CD4-positive, alpha-beta T cell (primary cell): ENCODE results near the gene MFAP5. TPM values are rescaled to one million over a fixed set of nuclear protein-coding genes. Genes with fewer than 3 reads are reported as not detected.

Source experiments
- ATAC-seq: fragments of 200-7000 bp; cut with Tn5 transposase; one replicate; pipeline ENCODE4 v1.10.0; 2022; ENCODE audit warnings: mild to moderate bottlenecking; ENCODE audit not compliant: poor library complexity
- CTCF ChIA-PET: fragments of 350-600 bp; sonication (Branson Sonifier 250); formaldehyde crosslinking; loops from one replicate; lab custom pipeline; 2021; ENCODE audit warnings: antibody characterized with exemption, inconsistent platforms; lab: Charles Lee
- POLR2A ChIA-PET: fragments of 350-600 bp; sonication (Branson Sonifier 250); formaldehyde crosslinking; loops from one replicate; lab custom pipeline; 2021; ENCODE audit warnings: antibody characterized with exemption, inconsistent platforms; lab: Charles Lee
- DNase-seq, 14 experiments: peaks; one replicate each; pipeline ENCODE4 v3.0.0-alpha.2; 2013 to 2020; ENCODE audit warnings: mixed read lengths in 2 of 14
- H3K27ac ChIP-seq, 2 donors: one replicate each; pipeline versions ENCODE4 v1.5.1 to v1.7.0; 2013; ENCODE audit warnings: low read length in 2 of 2, low read depth in 1 of 2, mild to moderate bottlenecking in 1 of 2
- H3K27me3 ChIP-seq, 2 experiments: 1 replicate in 1 of 2; 2 replicates in 1 of 2; pipeline versions ENCODE4 v1.6.1 to v1.7.0; 2013; ENCODE audit warnings: low read length in 2 of 2, control low read depth in 1 of 2, mild to moderate bottlenecking in 1 of 2, moderate library complexity in 1 of 2; ENCODE audit not compliant: insufficient read depth in 2 of 2, control insufficient read depth in 1 of 2
- H3K36me3 ChIP-seq: one replicate; pipeline ENCODE4 v1.6.1; 2013; ENCODE audit warnings: low read length, control low read depth; ENCODE audit not compliant: insufficient read depth
- H3K4me1 ChIP-seq: one replicate; pipeline ENCODE4 v1.6.1; 2013; ENCODE audit warnings: low read length, control low read depth; ENCODE audit not compliant: insufficient read depth
- H3K4me3 ChIP-seq: one replicate; pipeline ENCODE4 v1.5.1; 2013; ENCODE audit warnings: mild to moderate bottlenecking, low read length, moderate library complexity
- H3K9me3 ChIP-seq, 2 experiments: 1 replicate in 1 of 2; 2 replicates in 1 of 2; pipeline versions ENCODE4 v1.6.1 to v1.7.0; 2013; ENCODE audit warnings: low read length in 2 of 2, mild to moderate bottlenecking in 2 of 2, control low read depth in 1 of 2, moderate library complexity in 1 of 2; ENCODE audit not compliant: control insufficient read depth in 1 of 2, insufficient read depth in 1 of 2
- H3K27ac Mint-ChIP-seq: one replicate; pipeline ENCODE4 v1.8.0; 2020; ENCODE audit warnings: mixed read lengths
- H3K27me3 Mint-ChIP-seq: one replicate; pipeline ENCODE4 v1.8.0; 2021; ENCODE audit warnings: mixed read lengths
- H3K36me3 Mint-ChIP-seq: one replicate; pipeline ENCODE4 v1.8.0; 2021; ENCODE audit warnings: low read depth, mixed read lengths
- H3K4me1 Mint-ChIP-seq: one replicate; pipeline ENCODE4 v1.8.0; 2021; ENCODE audit warnings: low read depth, mixed read lengths
- H3K4me3 Mint-ChIP-seq: one replicate; pipeline ENCODE4 v1.8.0; 2020; ENCODE audit warnings: mild to moderate bottlenecking, mixed read lengths
- H3K9me3 Mint-ChIP-seq: one replicate; pipeline ENCODE4 v1.8.0; 2020; ENCODE audit warnings: mixed read lengths
- intact Hi-C, 2 experiments: fragments of 100-400 bp; cut with DNase I in 1 of 2; cut with micrococcal nuclease in 1 of 2; formaldehyde crosslinking; loops; one replicate each; pipeline versions ENCODE4 v1.15.1 to v1.9.0; 2023 to 2025; cut with DNase I, micrococcal nuclease
- total RNA-seq, 174 experiments: library from RNA in 2 of 174; stranded (reverse) in 2 of 174; gene quantifications; one replicate each; pipeline ENCODE4 v1.2.3 and lab custom pipeline; 2021 to 2026
- TF ChIP-seq, protein P1 (sequence below): fragments of 200-600 bp; IDR thresholded peaks from one replicate; pipeline ENCODE4 v1.8.0; 2022; ENCODE audit warnings: antibody characterized with exemption, mild to moderate bottlenecking

Gene MFAP5
- total RNA-seq, 2 experiments from 2014 or later = not detected

DNA sequence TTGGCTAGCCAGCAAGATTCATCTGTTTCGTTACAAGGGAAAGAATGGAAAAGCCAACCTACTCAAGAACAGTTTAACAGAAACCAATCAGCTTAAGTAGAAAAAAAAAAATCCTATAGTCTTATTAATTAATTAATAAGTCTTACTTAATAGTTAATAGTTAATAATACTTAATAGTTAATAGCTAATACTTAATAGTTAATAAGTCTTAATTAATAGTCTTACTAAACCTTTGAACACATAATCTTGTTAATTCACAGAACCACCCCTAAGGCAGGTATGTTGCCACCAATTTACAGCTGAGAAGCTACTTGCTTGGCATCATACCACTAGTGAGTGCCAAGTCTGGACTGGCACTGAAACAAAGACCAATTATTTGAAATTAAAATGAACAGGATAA, 19.9 kb downstream of the MFAP5 start:
- no peak overlapping the region for H3K4me3 Mint-ChIP-seq
- POLR2A ChIA-PET = interaction anchor here (0.7 kb wide), 1 partner anchor 93 kb away, joined by 3 read pairs; no protein-coding TSS in a partner anchor
- CTCF ChIA-PET = interaction anchor here (0.7 kb wide), 1 partner anchor 14 kb away, joined by 3 read pairs; no protein-coding TSS in a partner anchor
- Histone ChIP-seq H3K27ac (no peak overlapping the region), H3K36me3 (no peaks in the 10 kb centered on the region), H3K9me3 (peaks cover 0 to 8% of the 10 kb centered on the region in 2 experiments), H3K27me3 (no peaks in the 10 kb centered on the region), H3K4me1 (peaks cover 15% of the 10 kb centered on the region), H3K4me3 (no peak overlapping the region)
- peaks cover 27% of the 10 kb centered on the region for H3K4me1 Mint-ChIP-seq
- H3K36me3 Mint-ChIP-seq = no peaks in the 10 kb centered on the region
- H3K27me3 Mint-ChIP-seq = no peaks in the 10 kb centered on the region
- TF ChIP-seq, protein P1, sequence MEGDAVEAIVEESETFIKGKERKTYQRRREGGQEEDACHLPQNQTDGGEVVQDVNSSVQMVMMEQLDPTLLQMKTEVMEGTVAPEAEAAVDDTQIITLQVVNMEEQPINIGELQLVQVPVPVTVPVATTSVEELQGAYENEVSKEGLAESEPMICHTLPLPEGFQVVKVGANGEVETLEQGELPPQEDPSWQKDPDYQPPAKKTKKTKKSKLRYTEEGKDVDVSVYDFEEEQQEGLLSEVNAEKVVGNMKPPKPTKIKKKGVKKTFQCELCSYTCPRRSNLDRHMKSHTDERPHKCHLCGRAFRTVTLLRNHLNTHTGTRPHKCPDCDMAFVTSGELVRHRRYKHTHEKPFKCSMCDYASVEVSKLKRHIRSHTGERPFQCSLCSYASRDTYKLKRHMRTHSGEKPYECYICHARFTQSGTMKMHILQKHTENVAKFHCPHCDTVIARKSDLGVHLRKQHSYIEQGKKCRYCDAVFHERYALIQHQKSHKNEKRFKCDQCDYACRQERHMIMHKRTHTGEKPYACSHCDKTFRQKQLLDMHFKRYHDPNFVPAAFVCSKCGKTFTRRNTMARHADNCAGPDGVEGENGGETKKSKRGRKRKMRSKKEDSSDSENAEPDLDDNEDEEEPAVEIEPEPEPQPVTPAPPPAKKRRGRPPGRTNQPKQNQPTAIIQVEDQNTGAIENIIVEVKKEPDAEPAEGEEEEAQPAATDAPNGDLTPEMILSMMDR = no peak
- DNase-seq = no peak
- no peak overlapping the region for H3K27ac Mint-ChIP-seq
- intact Hi-C loops = no loop called here
- H3K9me3 Mint-ChIP-seq = peaks cover 3% of the 10 kb centered on the region
- no peak for ATAC-seq

DNA sequence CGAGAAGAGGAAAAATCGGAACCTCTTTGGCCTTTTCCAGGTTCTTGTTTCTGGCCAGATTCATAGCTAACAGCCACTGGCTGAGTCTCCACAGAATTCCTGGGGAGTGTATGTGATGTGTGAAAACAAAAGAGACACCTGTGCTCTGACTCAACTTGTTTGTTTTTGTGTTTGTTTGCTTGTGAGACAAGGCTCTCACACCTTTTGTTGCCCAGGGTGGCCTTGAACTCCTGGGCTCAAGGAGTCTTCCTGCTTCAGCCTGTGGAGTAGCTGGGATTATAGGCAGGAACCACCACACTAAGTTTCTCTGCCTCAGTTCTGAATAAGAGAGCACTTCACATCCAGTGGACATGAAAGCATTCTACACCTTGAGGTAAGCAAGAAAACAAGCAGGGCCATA, 22.7 kb downstream of the MFAP5 start:
- Mint-ChIP-seq H3K27ac (no peak overlapping the region), H3K27me3 (no peaks in the 10 kb centered on the region), H3K4me3 (no peak overlapping the region), H3K36me3 (no peaks in the 10 kb centered on the region), H3K9me3 (peaks cover 3% of the 10 kb centered on the region), H3K4me1 (peaks cover 16% of the 10 kb centered on the region)
- no peak overlapping the region for H3K4me3 ChIP-seq
- ChIA-PET CTCF (no interaction called here), POLR2A (interaction anchor here (0.5 kb wide), 1 partner anchor 573 kb away, joined by 4 read pairs; no protein-coding TSS in a partner anchor)
- H3K9me3 ChIP-seq = peaks cover 0 to 8% of the 10 kb centered on the region in 2 experiments
- intact Hi-C loops = no loop called here
- peaks cover 9% of the 10 kb centered on the region for H3K4me1 ChIP-seq
- TF ChIP-seq, protein P1 = no peak
- H3K27ac ChIP-seq = no peak overlapping the region
- DNase-seq (no peak), ATAC-seq (no peak)
- H3K27me3 ChIP-seq = no peaks in the 10 kb centered on the region
- H3K36me3 ChIP-seq = no peaks in the 10 kb centered on the region

DNA sequence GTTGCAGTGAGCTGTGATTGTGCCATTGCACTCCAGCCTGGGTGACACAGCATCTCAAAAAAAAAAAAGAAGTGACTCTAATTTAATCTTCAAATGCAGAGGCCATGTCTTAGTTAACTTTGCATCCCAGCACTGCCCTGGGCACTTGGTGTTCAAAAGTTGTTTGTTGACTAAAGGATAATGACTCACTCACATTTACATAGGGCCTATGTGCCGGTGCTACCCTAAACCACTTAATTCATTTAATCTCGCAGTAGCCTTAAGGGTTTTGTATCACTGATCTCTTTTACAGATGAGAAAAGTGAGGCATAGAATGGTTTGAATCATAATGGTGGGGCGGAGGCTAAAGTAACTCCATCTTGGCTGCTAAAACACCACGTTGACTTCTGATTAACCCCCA, 23.7 kb downstream of the MFAP5 start:
- intact Hi-C loops = no loop called here
- DNase-seq (no peak), ATAC-seq (no peak)
- no peak overlapping the region for H3K27ac Mint-ChIP-seq
- TF ChIP-seq, protein P1 = no peak
- H3K27me3 Mint-ChIP-seq = no peaks in the 10 kb centered on the region
- Histone ChIP-seq H3K27me3 (no peaks in the 10 kb centered on the region), H3K27ac (no peak overlapping the region), H3K36me3 (no peaks in the 10 kb centered on the region), H3K4me3 (no peak overlapping the region), H3K4me1 (no peaks in the 10 kb centered on the region), H3K9me3 (peaks cover 0 to 8% of the 10 kb centered on the region in 2 experiments)
- peaks cover 3% of the 10 kb centered on the region for H3K9me3 Mint-ChIP-seq
- no peak overlapping the region for H3K4me3 Mint-ChIP-seq
- ChIA-PET CTCF (no interaction called here), POLR2A (no interaction called here)
- H3K36me3 Mint-ChIP-seq = no peaks in the 10 kb centered on the region
- H3K4me1 Mint-ChIP-seq = peaks cover 6% of the 10 kb centered on the region
